ENCODE results near the gene PALD1. TPM values are rescaled to one million over a fixed set of nuclear protein-coding genes. Genes with fewer than 3 reads are reported as not detected.

Gene PALD1
- total and polyA plus RNA-seq, 2 of the 13 experiments (the other 11 are each of a cell fraction or from before 2014, with no cell fraction given) = 0.07 to 0.09 TPM

DNA sequence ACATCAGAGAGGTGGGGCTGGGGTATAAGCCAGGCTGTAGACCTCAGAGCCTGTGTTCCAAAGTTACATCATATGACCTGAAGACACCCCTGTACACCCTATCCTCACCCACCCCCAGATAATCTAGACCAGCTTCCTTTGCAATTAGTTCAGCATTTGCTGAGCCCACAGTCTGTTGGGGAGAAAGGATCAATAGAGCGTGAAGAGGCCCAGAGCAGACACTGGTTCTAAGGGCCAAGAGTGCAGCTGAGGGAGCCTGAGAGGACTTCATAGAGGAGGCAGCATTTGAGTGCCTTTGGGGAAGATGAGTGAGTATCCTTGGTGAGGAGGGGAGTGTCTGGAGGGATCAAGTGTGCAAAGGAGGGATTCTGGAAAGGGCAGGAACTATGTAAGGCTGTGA is 65.3 kb downstream of the PALD1 start:
- POLR2A ChIA-PET = no interaction called here
- H3K9ac ChIP-seq (ENCODE audit: insufficient read depth, low read depth, low read length) = no peak overlapping the region
- no peak for FAIRE-seq
- CTCF ChIA-PET (ENCODE audit: low intra/inter-chr PET ratio, low total read pairs) = no interaction called here
- ATAC-seq = no peak
- no peak for DNase-seq (ENCODE audit: low spot score)
- no peaks in the 10 kb centered on the region for H3K36me3 ChIP-seq (replicated peaks in 1 of 2; ENCODE audit: control insufficient read depth in 1 of 2, insufficient read depth in 2 of 2, low read length in 2 of 2)
- TF ChIP-seq, protein P1, sequence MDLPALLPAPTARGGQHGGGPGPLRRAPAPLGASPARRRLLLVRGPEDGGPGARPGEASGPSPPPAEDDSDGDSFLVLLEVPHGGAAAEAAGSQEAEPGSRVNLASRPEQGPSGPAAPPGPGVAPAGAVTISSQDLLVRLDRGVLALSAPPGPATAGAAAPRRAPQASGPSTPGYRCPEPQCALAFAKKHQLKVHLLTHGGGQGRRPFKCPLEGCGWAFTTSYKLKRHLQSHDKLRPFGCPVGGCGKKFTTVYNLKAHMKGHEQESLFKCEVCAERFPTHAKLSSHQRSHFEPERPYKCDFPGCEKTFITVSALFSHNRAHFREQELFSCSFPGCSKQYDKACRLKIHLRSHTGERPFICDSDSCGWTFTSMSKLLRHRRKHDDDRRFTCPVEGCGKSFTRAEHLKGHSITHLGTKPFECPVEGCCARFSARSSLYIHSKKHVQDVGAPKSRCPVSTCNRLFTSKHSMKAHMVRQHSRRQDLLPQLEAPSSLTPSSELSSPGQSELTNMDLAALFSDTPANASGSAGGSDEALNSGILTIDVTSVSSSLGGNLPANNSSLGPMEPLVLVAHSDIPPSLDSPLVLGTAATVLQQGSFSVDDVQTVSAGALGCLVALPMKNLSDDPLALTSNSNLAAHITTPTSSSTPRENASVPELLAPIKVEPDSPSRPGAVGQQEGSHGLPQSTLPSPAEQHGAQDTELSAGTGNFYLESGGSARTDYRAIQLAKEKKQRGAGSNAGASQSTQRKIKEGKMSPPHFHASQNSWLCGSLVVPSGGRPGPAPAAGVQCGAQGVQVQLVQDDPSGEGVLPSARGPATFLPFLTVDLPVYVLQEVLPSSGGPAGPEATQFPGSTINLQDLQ (CRISPR knock-in tag; IDR thresholded peaks at IDR 0.05) = no peak
- TF ChIP-seq NFKB2 (CRISPR knock-in tag; IDR thresholded peaks at IDR 0.05; ENCODE audit: borderline replicate concordance) (no peak), TSC22D2 (CRISPR knock-in tag; IDR thresholded peaks at IDR 0.05; ENCODE audit: borderline replicate concordance) (no peak), ZNF775 (CRISPR knock-in tag; IDR thresholded peaks at IDR 0.05; ENCODE audit: borderline replicate concordance) (no peak), TOE1 (CRISPR knock-in tag; IDR thresholded peaks at IDR 0.05) (no peak), ZIK1 (CRISPR knock-in tag; IDR thresholded peaks at IDR 0.05; ENCODE audit: borderline replicate concordance, low read depth) (no peak), NR2F1 (CRISPR knock-in tag; IDR thresholded peaks at IDR 0.05) (no peak), ZFP90 (CRISPR knock-in tag; IDR thresholded peaks at IDR 0.05; ENCODE audit: borderline replicate concordance) (no peak), TBL1XR1 (IDR thresholded peaks at IDR 0.05; ENCODE audit: borderline replicate concordance, low read length, partially characterized antibody) (no peak), ZSCAN30 (CRISPR knock-in tag; IDR thresholded peaks at IDR 0.05) (no peak), ZNF350 (CRISPR knock-in tag; IDR thresholded peaks at IDR 0.05; ENCODE audit: borderline replicate concordance, low read depth) (no peak)
- TF ChIP-seq, protein P2, sequence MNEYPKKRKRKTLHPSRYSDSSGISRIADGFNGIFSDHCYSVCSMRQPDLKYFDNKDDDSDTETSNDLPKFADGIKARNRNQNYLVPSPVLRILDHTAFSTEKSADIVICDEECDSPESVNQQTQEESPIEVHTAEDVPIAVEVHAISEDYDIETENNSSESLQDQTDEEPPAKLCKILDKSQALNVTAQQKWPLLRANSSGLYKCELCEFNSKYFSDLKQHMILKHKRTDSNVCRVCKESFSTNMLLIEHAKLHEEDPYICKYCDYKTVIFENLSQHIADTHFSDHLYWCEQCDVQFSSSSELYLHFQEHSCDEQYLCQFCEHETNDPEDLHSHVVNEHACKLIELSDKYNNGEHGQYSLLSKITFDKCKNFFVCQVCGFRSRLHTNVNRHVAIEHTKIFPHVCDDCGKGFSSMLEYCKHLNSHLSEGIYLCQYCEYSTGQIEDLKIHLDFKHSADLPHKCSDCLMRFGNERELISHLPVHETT (CRISPR knock-in tag; conservative IDR thresholded peaks at IDR 0.05) = no peak
- TF ChIP-seq, protein P3, sequence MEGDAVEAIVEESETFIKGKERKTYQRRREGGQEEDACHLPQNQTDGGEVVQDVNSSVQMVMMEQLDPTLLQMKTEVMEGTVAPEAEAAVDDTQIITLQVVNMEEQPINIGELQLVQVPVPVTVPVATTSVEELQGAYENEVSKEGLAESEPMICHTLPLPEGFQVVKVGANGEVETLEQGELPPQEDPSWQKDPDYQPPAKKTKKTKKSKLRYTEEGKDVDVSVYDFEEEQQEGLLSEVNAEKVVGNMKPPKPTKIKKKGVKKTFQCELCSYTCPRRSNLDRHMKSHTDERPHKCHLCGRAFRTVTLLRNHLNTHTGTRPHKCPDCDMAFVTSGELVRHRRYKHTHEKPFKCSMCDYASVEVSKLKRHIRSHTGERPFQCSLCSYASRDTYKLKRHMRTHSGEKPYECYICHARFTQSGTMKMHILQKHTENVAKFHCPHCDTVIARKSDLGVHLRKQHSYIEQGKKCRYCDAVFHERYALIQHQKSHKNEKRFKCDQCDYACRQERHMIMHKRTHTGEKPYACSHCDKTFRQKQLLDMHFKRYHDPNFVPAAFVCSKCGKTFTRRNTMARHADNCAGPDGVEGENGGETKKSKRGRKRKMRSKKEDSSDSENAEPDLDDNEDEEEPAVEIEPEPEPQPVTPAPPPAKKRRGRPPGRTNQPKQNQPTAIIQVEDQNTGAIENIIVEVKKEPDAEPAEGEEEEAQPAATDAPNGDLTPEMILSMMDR (CRISPR knock-in tag; IDR thresholded peaks at IDR 0.05) = no peak
- 0% methylated on average over 1 of the region's 1 CpG for WGBS (ENCODE audit: low lambda C conversion rate)
- no peak overlapping the region for H3K27ac ChIP-seq (ENCODE audit: extremely low read length, insufficient read depth, low read length)
- no peaks in the 10 kb centered on the region for H3K79me2 ChIP-seq (ENCODE audit: insufficient read depth, low read length)
- H2AFZ ChIP-seq (ENCODE audit: low read length) = no peak overlapping the region
- no peak overlapping the region for H3K4me3 ChIP-seq (replicated peaks in 1 of 3; ENCODE audit: insufficient read depth in 1 of 3, low read depth in 2 of 3, low read length in 3 of 3)
- H3K27me3 ChIP-seq (ENCODE audit: control insufficient read depth in 1 of 2, insufficient read depth in 2 of 2, low read length in 2 of 2) = peaks cover 3 to 18% of the 10 kb centered on the region in 2 experiments; a peak in 3 of 5 replicates
- H3K4me2 ChIP-seq (ENCODE audit: low read depth, low read length) = no peak overlapping the region
- intact Hi-C loops (cut with micrococcal nuclease; ENCODE audit: unreplicated experiment) = no loop called here
- BruUV-seq (replicated peaks) = no TSS peak
- no peaks in the 10 kb centered on the region for H3K9me3 ChIP-seq (ENCODE audit: low read length)
- in situ Hi-C loops (cut with HindIII; ENCODE audit: extremely low pct_ligation_motif_present, low pct_unique_long_range_greater_than_20kb) = no loop called here
- H4K20me1 ChIP-seq (ENCODE audit: insufficient read depth, low read length) = no peaks in the 10 kb centered on the region
- H3K4me1 ChIP-seq (ENCODE audit: insufficient read depth, low read length) = peaks cover 33% of the 10 kb centered on the region

Data from HepG2 (cell line).